Right lobe of liver (tissue), 6 donors: ENCODE data around the gene TRRAP. TPM values are rescaled to one million over a fixed set of nuclear protein-coding genes. Genes with fewer than 3 reads are reported as not detected.

Experiments
- ATAC-seq, 4 donors: fragments of 200-7000 bp; cut with Tn5 transposase; one replicate each; pipeline ENCODE4 v1.9.1; 2020; ENCODE audit warnings: mild to moderate bottlenecking in 4 of 4, moderate library complexity in 4 of 4
- DNase-seq, 3 donors: peaks; one replicate each; pipeline ENCODE4 v3.0.0-alpha.2; 2020
- H3K27ac ChIP-seq, 3 donors: fragments of 200-600 bp; one replicate each; pipeline ENCODE4 v1.8.0; 2022
- H3K27me3 ChIP-seq, 2 donors: fragments of 200-600 bp; one replicate each; pipeline ENCODE4 v1.8.0; 2022
- H3K36me3 ChIP-seq, 4 donors: fragments of 200-600 bp; sonication (generic) in 1 of 4; one replicate each; pipeline versions ENCODE4 v1.5.1 to v1.8.0; 2017 to 2022; ENCODE audit warnings: control low read depth in 1 of 4
- H3K4me1 ChIP-seq, 4 donors: fragments of 200-600 bp; sonication (generic) in 1 of 4; one replicate each; pipeline versions ENCODE4 v1.5.1 to v1.8.0; 2017 to 2022; ENCODE audit warnings: control low read depth in 1 of 4
- H3K4me3 ChIP-seq, 3 donors: fragments of 200-600 bp; one replicate each; pipeline ENCODE4 v1.8.0; 2022
- H3K9me3 ChIP-seq, 4 donors: fragments of 200-600 bp; sonication (generic) in 1 of 4; one replicate each; pipeline versions ENCODE4 v1.5.1 to v1.8.0; 2017 to 2022; ENCODE audit warnings: control low read depth in 1 of 4
- CTCF ChIP-seq, 4 donors: fragments of 200-600 bp in 3 of 4; fragments of 450-650 bp in 1 of 4; IDR thresholded peaks; one replicate each; pipeline versions ENCODE4 v1.5.1 to v1.8.0; 2016 to 2022; ENCODE audit warnings: antibody characterized with exemption in 4 of 4, mild to moderate bottlenecking in 2 of 4
- POLR2A ChIP-seq: fragments of 450-650 bp; IDR thresholded peaks from one replicate; pipeline ENCODE4 v1.6.1; 2017; ENCODE audit warnings: antibody characterized with exemption, mild to moderate bottlenecking
- WGBS: methylation state at CpG from one replicate; pipeline ENCODE4 v1.1.6; 2018; ENCODE audit warnings: low coverage, low lambda C conversion rate; ENCODE audit not compliant: insufficient coverage; ENCODE audit errors: missing lambda C conversion rate; 5-methylcytosine and 5-hydroxymethylcytosine counted together
- intact Hi-C, 2 donors: fragments of 100-400 bp; cut with DNase I; formaldehyde crosslinking; loops; one replicate each; pipeline versions ENCODE4 v1.11.2 to v1.14.1; 2022
- total RNA-seq, 6 experiments: library from RNA; depleted of rRNA in 2 of 6; stranded (reverse); fragments of >200 nt in 2 of 6; fragmentation: NEBNext Ultra II Directional in 3 of 6; extraction: Animal tissue kit (Norgen Biotek cat#: 25700) in 3 of 6; gene quantifications; one replicate each; pipeline versions ENCODE4 v1.1.0 to v1.2.4, GENCODE V29; 2016 to 2023
- donor health status: DM: no; HTN: yes; CAD: no.
- donor health status: DM: no; HTN: no; CAD: no.
- donor health status: DM: no; HTN: no; CAD: no.
- donor health status: DM: no; HTN: yes; CAD: no.
- donor health status: DM: no; HTN: yes; CAD: no.

Gene TRRAP
- total RNA-seq, 6 experiments from 2014 or later: 16.1 to 20.5 (median 18.6) TPM

- H3K9me3 ChIP-seq: no peaks in the 10 kb centered on the region
- no CpG with 5 or more reads among the region's 4 CpGs for WGBS
- peak in 2 of 4 donors; percentile 20 to 64 for ATAC-seq
Observed at GRCh38 chr7:99033765-99034164, 155.4 kb downstream of the TRRAP start.

GRCh38 chr7:99034932-99035722 is 156.8 kb downstream of the TRRAP start:
- no peak overlapping the region for H3K27ac ChIP-seq
- no peaks in the 10 kb centered on the region for H3K9me3 ChIP-seq
- ATAC-seq (no peak), DNase-seq (no peak)
- no peak overlapping the region for H3K4me3 ChIP-seq
- 94% methylated on average over 21 of the region's 30 CpGs for WGBS
- TF ChIP-seq CTCF (IDR thresholded peaks at IDR 0.05) (no peak), POLR2A (no peak)
- H3K4me1 ChIP-seq: peaks cover 0 to 16% (median 6%) of the 10 kb centered on the region in 4 donors
- no peaks in the 10 kb centered on the region for H3K27me3 ChIP-seq
- intact Hi-C loops: loop anchor here in 1 of 2 donors (5.0 kb wide), 1 partner anchor 277 kb away; no protein-coding TSS in a partner anchor
- H3K36me3 ChIP-seq: peaks cover 0 to 85% (median 36%) of the 10 kb centered on the region in 4 donors

More at GRCh38 chr7:99033765-99034164, 155.4 kb downstream of the TRRAP start:
- H3K4me1 ChIP-seq: peaks cover 0 to 6% (median 1%) of the 10 kb centered on the region in 4 donors
- H3K4me3 ChIP-seq: no peak overlapping the region
- peak in 1 of 3 donors; percentile 66 for DNase-seq
- H3K27me3 ChIP-seq: no peaks in the 10 kb centered on the region
- TF ChIP-seq CTCF (IDR thresholded peaks at IDR 0.05) (no peak), POLR2A (no peak)
- no peak overlapping the region for H3K27ac ChIP-seq
- intact Hi-C loops: no loop called here
- peaks cover 0 to 94% (median 42%) of the 10 kb centered on the region in 4 donors for H3K36me3 ChIP-seq

GRCh38 chr7:99035723-99036545 is 157.6 kb downstream of the TRRAP start:
- H3K27ac ChIP-seq: no peak overlapping the region
- H3K4me3 ChIP-seq: no peak overlapping the region
- 94% methylated on average over 8 of the region's 26 CpGs for WGBS
- peaks cover 0 to 24% (median 10%) of the 10 kb centered on the region in 4 donors for H3K4me1 ChIP-seq
- TF ChIP-seq CTCF (IDR thresholded peaks at IDR 0.05) (no peak), POLR2A (no peak)
- ATAC-seq: no peak
- no peaks in the 10 kb centered on the region for H3K27me3 ChIP-seq
- no peak for DNase-seq
- peaks cover 0 to 80% (median 35%) of the 10 kb centered on the region in 4 donors for H3K36me3 ChIP-seq
- H3K9me3 ChIP-seq: no peaks in the 10 kb centered on the region
- intact Hi-C loops: loop anchor here in 1 of 2 donors (5.0 kb wide), 1 partner anchor 276 kb away; no protein-coding TSS in a partner anchor

GRCh38 chr7:99036546-99037111 is 158.3 kb downstream of the TRRAP start:
- no peaks in the 10 kb centered on the region for H3K27me3 ChIP-seq
- peaks cover 0 to 31% (median 13%) of the 10 kb centered on the region in 4 donors for H3K4me1 ChIP-seq
- no peak for DNase-seq
- no peaks in the 10 kb centered on the region for H3K9me3 ChIP-seq
- H3K36me3 ChIP-seq: peaks cover 0 to 77% (median 31%) of the 10 kb centered on the region in 4 donors
- TF ChIP-seq CTCF (IDR thresholded peaks at IDR 0.05): peak in 3 of 4 donors; percentile 16 to 30 (median 27)
- TF ChIP-seq POLR2A: no peak
- WGBS: 70% methylated on average over 6 of the region's 11 CpGs
- intact Hi-C loops: loop anchor here in 1 of 2 donors (5.0 kb wide), 1 partner anchor 276 kb away; no protein-coding TSS in a partner anchor
- H3K4me3 ChIP-seq: no peak overlapping the region
- no peak overlapping the region for H3K27ac ChIP-seq
- peak in 1 of 4 donors; percentile 20 for ATAC-seq
